Ovary (tissue), 3 donors: ENCODE data around the gene GRIN2B.

Source experiments
- CTCF ChIP-seq, 3 donors: fragments of 450-650 bp in 2 of 3; fragments of 200-600 bp in 1 of 3; IDR thresholded peaks; one replicate each; pipeline versions ENCODE4 v1.5.1 to v1.8.0; 2016 to 2022; ENCODE audit warnings: antibody characterized with exemption in 3 of 3, mild to moderate bottlenecking in 1 of 3
- EP300 ChIP-seq: sonication (generic); formaldehyde crosslinking; IDR thresholded peaks from one replicate; pipeline ENCODE4 v1.6.1; 2017; ENCODE audit warnings: antibody characterized with exemption
- POLR2A ChIP-seq: fragments of 450-650 bp; IDR thresholded peaks from one replicate; pipeline ENCODE4 v1.6.1; 2017; ENCODE audit warnings: antibody characterized with exemption, mild to moderate bottlenecking, moderate library complexity
- donor health status: DM: no; HTN: no; CAD: no.

DNA sequence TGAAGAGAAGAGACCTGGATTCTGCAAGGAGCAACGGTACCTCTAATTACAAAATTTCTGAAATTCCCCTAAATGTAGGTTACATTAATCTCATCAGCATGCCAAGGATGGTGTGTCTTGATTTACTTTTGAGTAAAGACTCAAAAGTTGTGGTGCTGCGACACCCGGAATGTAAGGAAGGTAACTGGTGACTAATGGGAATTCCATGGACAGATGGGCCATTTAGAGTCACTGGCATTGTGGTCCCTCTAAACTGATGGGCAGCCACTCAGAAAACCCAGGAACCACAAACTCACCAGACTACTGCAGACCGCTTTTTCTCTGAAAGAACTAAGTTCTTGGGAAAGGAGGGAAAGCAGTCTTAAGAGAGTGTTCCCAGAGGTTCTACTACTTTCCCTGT is 32.8 kb downstream of the GRIN2B start:
- TF ChIP-seq CTCF (IDR thresholded peaks at IDR 0.05) (no peak), POLR2A (no peak), EP300 (no peak)
